Neutrophil (primary cell): ENCODE data around the gene MLPH.

Experiments used
- H3K27ac ChIP-seq: fragments of 200-600 bp; sonication (generic); 2 replicates; pipeline ENCODE4 v1.5.1; 2016; ENCODE audit warnings: mild to moderate bottlenecking, moderate library complexity
- H3K27me3 ChIP-seq: fragments of 200-600 bp; sonication (generic); 2 replicates; pipeline ENCODE4 v1.6.0; 2016; ENCODE audit warnings: mild to moderate bottlenecking
- H3K36me3 ChIP-seq: fragments of 200-600 bp; sonication (generic); 2 replicates; pipeline ENCODE4 v1.5.1; 2017
- H3K4me1 ChIP-seq, 2 experiments: fragments of 200-600 bp in 1 of 2; sonication (generic) in 1 of 2; 1 replicate in 1 of 2; 2 replicates in 1 of 2; pipeline versions ENCODE4 v1.5.1 to v1.6.1; 2013 to 2016; ENCODE audit warnings: low read depth in 1 of 2, low read length in 1 of 2, mild to moderate bottlenecking in 1 of 2, moderate library complexity in 1 of 2; ENCODE audit not compliant: control insufficient read depth in 1 of 2, insufficient read depth in 1 of 2
- H3K4me3 ChIP-seq, 2 experiments: fragments of 200-600 bp in 1 of 2; sonication (generic) in 1 of 2; 1 replicate in 1 of 2; 2 replicates in 1 of 2; pipeline ENCODE4 v1.5.1; 2013 to 2016; ENCODE audit warnings: low read depth in 1 of 2, low read length in 1 of 2, mild to moderate bottlenecking in 1 of 2, moderate library complexity in 1 of 2
- H3K9me3 ChIP-seq: fragments of 200-600 bp; sonication (generic); 2 replicates; pipeline ENCODE4 v1.5.1; 2016
- TF ChIP-seq, protein P1 (sequence below): fragments of 200-600 bp; sonication (generic); IDR thresholded peaks from 2 replicates; pipeline ENCODE4 v1.5.1; 2016; ENCODE audit warnings: antibody characterized with exemption

The MLPH gene

DNA sequence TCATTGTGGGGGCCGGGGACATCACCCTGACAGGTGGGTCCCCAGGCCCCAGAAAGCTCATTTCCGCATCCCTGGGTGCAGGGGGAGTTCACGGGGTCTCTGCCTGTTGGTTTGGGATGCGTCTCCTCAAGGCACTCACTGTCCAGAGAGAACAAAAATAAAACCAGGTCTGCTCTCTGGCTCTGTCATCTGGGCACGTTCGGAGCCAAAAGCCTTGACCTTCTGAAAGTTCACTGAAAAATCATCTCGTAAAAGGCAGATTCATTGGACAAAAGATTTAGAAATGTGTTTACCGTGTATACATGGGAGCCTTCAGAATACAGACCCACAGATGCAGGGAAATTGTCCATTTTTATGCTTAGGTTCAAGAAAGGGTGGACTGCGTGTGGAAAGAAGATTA is 26.6 kb downstream of the MLPH start:
- Histone ChIP-seq H3K4me1 (no peaks in the 10 kb centered on the region), H3K27ac (no peak overlapping the region), H3K36me3 (no peaks in the 10 kb centered on the region), H3K27me3 (peaks cover 17% of the 10 kb centered on the region), H3K4me3 (no peak overlapping the region), H3K9me3 (no peaks in the 10 kb centered on the region)
- TF ChIP-seq, protein P1, sequence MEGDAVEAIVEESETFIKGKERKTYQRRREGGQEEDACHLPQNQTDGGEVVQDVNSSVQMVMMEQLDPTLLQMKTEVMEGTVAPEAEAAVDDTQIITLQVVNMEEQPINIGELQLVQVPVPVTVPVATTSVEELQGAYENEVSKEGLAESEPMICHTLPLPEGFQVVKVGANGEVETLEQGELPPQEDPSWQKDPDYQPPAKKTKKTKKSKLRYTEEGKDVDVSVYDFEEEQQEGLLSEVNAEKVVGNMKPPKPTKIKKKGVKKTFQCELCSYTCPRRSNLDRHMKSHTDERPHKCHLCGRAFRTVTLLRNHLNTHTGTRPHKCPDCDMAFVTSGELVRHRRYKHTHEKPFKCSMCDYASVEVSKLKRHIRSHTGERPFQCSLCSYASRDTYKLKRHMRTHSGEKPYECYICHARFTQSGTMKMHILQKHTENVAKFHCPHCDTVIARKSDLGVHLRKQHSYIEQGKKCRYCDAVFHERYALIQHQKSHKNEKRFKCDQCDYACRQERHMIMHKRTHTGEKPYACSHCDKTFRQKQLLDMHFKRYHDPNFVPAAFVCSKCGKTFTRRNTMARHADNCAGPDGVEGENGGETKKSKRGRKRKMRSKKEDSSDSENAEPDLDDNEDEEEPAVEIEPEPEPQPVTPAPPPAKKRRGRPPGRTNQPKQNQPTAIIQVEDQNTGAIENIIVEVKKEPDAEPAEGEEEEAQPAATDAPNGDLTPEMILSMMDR, result no peak

DNA sequence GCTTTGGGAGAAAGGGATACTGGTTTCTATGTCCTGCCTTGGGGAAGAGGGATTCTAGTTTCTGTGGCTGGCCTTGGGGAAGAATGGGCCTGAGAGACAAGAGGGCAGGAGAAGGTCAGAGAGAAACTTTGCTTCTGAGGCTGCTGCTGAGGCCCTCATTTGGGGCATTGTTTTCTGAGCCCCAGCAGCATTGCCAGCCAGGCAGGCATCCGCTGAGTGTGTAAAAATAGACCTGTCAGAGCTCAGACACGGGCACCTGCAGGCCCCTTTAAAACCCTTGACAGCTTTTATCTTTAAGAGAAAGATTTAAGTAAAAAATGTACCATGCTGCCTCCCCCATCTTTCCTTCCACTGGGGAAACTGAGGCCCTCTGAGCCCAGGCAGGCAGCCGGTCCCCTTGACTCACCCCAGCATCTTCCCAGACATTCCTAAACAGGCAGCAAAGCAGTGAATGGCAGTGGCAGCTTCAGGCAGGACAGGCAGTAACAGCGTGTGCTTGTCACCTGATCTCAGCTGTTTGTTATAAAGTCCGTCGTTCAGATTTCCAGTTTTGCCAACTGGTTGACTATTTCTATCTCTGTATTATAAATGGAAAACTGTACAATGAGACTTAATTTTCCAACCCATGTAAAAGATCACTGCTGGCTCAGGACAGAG is 27.6 kb downstream of the MLPH start:
- TF ChIP-seq, protein P1, result no peak
- Histone ChIP-seq H3K27me3 (peaks cover 10% of the 10 kb centered on the region), H3K4me1 (no peaks in the 10 kb centered on the region), H3K36me3 (no peaks in the 10 kb centered on the region), H3K4me3 (no peak overlapping the region), H3K9me3 (no peaks in the 10 kb centered on the region), H3K27ac (no peak overlapping the region)

DNA sequence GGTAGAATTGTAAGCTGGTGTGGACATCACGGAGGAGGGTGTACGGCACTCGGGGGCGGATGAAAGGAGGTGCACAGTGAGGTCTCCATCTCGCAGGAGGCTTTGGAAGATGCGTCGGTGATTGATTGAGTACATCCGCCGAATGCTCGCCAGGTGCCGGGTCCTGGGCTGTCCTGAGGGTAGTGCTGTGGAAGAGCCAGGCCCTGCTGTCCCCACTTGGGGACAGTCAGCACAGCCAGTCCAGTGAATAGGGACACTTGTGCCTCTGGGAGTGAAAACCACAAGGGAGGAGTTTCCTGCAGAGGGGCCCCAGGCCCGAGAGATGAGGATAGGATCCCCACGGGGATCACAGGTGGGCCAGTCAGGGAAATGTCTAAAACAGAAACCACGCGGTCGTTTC is 28.1 kb downstream of the MLPH start:
- TF ChIP-seq, protein P1, result no peak
- H3K36me3 ChIP-seq, result no peaks in the 10 kb centered on the region
- no peak overlapping the region for H3K27ac ChIP-seq
- peaks cover 7% of the 10 kb centered on the region for H3K27me3 ChIP-seq
- H3K4me1 ChIP-seq, result no peaks in the 10 kb centered on the region
- H3K9me3 ChIP-seq, result no peaks in the 10 kb centered on the region
- no peak overlapping the region for H3K4me3 ChIP-seq

DNA sequence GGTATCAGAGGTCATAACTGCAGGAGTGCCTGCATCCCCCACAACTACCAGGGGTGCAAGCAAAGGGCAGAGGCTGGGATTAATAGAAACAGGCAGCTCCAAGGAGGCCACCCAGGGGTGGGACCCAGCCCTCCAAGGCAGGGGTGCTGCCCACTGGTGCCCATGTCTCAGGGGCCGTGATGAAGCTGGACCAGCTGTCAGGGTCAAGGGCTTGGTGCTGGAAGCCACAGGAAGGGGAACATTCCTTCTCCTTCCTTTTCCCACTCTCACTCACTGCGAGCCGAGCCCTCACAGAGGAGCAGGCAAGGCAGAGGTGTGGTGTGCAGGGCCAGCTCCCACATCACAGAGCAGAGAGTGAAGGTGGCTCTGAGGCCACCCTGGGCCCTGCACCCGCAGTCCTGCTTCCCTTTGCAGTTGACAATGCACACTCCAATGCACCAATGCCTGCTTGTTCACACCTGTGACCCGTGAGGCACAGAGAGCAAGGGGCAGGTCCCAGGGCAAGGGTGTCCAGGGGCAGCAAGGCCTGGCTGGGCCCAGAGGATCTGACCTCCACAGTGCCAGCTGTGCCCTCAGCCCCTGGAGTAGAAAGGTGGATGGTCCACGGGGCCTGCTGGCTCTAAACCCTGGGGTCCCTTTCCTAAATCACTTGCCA is 28.7 kb downstream of the MLPH start:
- Histone ChIP-seq H3K27ac (no peak overlapping the region), H3K4me1 (no peaks in the 10 kb centered on the region), H3K9me3 (no peaks in the 10 kb centered on the region), H3K36me3 (no peaks in the 10 kb centered on the region), H3K27me3 (peaks cover 1% of the 10 kb centered on the region), H3K4me3 (no peak overlapping the region)
- TF ChIP-seq, protein P1, result no peak

DNA sequence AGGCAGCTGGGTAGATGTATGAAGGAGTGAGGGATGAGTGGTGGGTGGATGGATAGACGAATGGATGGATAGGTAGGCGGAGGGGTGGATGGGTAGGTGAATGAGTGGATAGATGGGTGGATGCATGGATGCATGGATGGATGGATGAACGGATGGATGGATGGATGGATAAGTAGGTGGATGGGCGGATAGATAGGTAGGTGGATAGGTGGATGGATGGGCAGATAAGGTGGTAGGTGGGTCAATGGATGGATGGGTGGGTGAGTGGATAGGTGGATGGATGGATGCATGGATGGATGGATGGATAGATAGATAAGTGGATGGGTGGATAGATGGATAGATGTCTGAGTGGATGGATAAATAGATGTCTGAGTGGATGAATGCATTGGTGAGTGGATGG is 30.1 kb downstream of the MLPH start:
- H3K27me3 ChIP-seq, result no peaks in the 10 kb centered on the region
- TF ChIP-seq, protein P1, result no peak
- no peaks in the 10 kb centered on the region for H3K9me3 ChIP-seq

More for the DNA sequence above, 30.1 kb downstream of the MLPH start:
- H3K4me3 ChIP-seq, result no peak overlapping the region
- H3K4me1 ChIP-seq, result no peaks in the 10 kb centered on the region
- H3K36me3 ChIP-seq, result no peaks in the 10 kb centered on the region
- H3K27ac ChIP-seq, result no peak overlapping the region
